Osteoblast (primary cell): Measurements from ENCODE around the gene LRRC63. TPM values are rescaled to one million over a fixed set of nuclear protein-coding genes. Genes with fewer than 3 reads are reported as not detected.

ENCODE experiments used
- DNase-seq: peaks from one replicate; pipeline ENCODE4 v3.0.0; 2011; ENCODE audit warnings: low spot score, mixed read lengths; ENCODE audit not compliant: insufficient read length; ENCODE audit errors: missing footprints
- H2AFZ ChIP-seq: 2 replicates; pipeline ENCODE4 v1.6.0; 2011; ENCODE audit warnings: mild to moderate bottlenecking, low read length
- H3K27ac ChIP-seq: 2 replicates; pipeline ENCODE4 v1.5.1; 2011; ENCODE audit warnings: mild to moderate bottlenecking, low read depth, low read length, moderate library complexity
- H3K27me3 ChIP-seq: 2 replicates; pipeline ENCODE4 v1.6.0; 2012; ENCODE audit warnings: mild to moderate bottlenecking, control low read depth, inconsistent platforms, low read length, moderate library complexity; ENCODE audit not compliant: insufficient read depth
- H3K36me3 ChIP-seq: 2 replicates; pipeline ENCODE4 v1.5.1; 2011; ENCODE audit warnings: mild to moderate bottlenecking, low read length, control low read depth, moderate library complexity; ENCODE audit not compliant: insufficient read depth
- H3K4me1 ChIP-seq: 2 replicates; pipeline ENCODE4 v1.5.1; 2011; ENCODE audit warnings: mild to moderate bottlenecking, low read length, control low read depth, moderate library complexity; ENCODE audit not compliant: insufficient read depth
- H3K4me2 ChIP-seq: 2 replicates; pipeline ENCODE4 v1.6.0; 2011; ENCODE audit warnings: mild to moderate bottlenecking, low read length; ENCODE audit not compliant: insufficient read depth
- H3K4me3 ChIP-seq: fragments of 200-600 bp; sonication (generic); 3 replicates; pipeline ENCODE4 v1.5.1; 2012; ENCODE audit warnings: mild to moderate bottlenecking, low read length, inconsistent platforms; ENCODE audit not compliant: insufficient read depth
- H3K79me2 ChIP-seq: 2 replicates; pipeline ENCODE4 v1.6.0; 2012; ENCODE audit warnings: mild to moderate bottlenecking, low read length, control low read depth, inconsistent platforms; ENCODE audit not compliant: insufficient read depth
- H3K9me3 ChIP-seq: 2 replicates; pipeline ENCODE4 v1.5.1; 2011; ENCODE audit warnings: low read depth, low read length, control low read depth
- H4K20me1 ChIP-seq: 2 replicates; pipeline ENCODE4 v1.6.0; 2012; ENCODE audit warnings: mild to moderate bottlenecking, low read length, control low read depth; ENCODE audit not compliant: insufficient read depth
- total RNA-seq: library from RNA; depleted of rRNA; stranded (reverse); fragments of >200 nt; gene quantifications from 2 replicates; pipeline ENCODE4 v1.2.3, GENCODE V29; 2012
- TF ChIP-seq, protein P1 (sequence below): IDR thresholded peaks from 2 replicates; pipeline ENCODE4 v1.5.1; 2011; ENCODE audit warnings: mild to moderate bottlenecking, low read depth, low read length, moderate library complexity; ENCODE audit errors: extremely low read depth

Gene LRRC63
- total RNA-seq, 1 donor = not detected

DNA sequence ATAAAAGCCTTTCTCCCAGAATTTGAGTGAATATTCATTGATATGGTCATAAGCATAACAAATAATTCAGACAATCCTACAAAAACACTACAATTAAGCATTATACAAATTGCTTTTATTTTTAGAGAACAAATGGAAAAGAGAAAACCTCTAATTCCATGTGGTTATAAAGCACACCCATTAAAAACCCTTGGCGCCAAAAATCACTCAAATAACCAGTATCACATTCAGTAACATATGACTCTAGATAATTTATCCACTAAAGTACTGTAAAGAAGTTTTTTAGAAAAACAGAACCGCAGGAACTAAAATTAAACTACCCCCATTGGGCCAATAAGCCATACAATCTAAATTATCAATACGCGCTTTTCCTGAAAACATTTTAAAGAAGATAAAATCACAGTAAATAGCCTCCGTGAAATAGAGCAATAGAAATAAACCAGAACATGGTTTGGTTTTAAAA, 30.3 kb upstream of the LRRC63 start:
- Histone ChIP-seq H3K27ac (no peak overlapping the region), H3K9me3 (no peaks in the 10 kb centered on the region), H3K79me2 (no peaks in the 10 kb centered on the region), H3K27me3 (peaks cover 19% of the 10 kb centered on the region), H3K4me2 (no peak overlapping the region), H3K36me3 (no peaks in the 10 kb centered on the region), H3K4me1 (no peaks in the 10 kb centered on the region), H3K4me3 (no peak overlapping the region), H2AFZ (no peak overlapping the region), H4K20me1 (no peaks in the 10 kb centered on the region)
- TF ChIP-seq, protein P1, sequence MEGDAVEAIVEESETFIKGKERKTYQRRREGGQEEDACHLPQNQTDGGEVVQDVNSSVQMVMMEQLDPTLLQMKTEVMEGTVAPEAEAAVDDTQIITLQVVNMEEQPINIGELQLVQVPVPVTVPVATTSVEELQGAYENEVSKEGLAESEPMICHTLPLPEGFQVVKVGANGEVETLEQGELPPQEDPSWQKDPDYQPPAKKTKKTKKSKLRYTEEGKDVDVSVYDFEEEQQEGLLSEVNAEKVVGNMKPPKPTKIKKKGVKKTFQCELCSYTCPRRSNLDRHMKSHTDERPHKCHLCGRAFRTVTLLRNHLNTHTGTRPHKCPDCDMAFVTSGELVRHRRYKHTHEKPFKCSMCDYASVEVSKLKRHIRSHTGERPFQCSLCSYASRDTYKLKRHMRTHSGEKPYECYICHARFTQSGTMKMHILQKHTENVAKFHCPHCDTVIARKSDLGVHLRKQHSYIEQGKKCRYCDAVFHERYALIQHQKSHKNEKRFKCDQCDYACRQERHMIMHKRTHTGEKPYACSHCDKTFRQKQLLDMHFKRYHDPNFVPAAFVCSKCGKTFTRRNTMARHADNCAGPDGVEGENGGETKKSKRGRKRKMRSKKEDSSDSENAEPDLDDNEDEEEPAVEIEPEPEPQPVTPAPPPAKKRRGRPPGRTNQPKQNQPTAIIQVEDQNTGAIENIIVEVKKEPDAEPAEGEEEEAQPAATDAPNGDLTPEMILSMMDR = no peak
- no peak for DNase-seq

DNA sequence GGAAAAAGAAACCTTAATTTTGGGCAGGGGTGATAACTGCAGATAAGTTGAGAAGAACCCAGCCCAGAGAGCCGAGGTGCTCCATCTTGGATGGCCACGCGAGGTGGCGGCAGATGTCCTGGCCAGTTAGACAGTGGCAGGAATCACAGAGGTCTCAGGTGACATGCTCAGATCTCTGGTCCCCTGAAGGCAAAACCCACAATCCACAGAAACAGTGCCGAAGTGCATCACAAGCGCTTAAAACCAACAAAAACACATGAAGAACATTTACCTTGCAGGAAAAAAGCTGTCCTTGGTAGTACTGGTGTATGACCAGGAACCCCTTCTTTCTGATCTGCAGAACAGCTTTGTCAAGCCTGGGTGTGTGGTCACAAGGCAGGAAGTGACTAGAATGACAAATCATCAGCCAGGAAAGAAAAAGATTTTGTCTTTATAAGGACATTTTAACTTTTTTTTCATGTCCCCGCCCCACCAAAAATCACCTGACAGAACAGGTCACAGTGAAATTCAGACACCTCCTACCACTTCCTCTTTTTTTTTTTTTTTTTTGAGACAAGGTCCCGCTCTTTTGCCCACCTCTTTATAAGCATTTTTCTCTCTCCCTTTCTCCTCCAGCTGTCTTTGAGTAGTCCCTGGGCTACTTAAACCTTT, 29.8 kb upstream of the LRRC63 start, which contains the start of gene LCP1:
Gene LCP1, minus strand, starts transcription at position 338 of the 651 bp plus-strand sequence. CDS start 22,515 bp downstream, outside the sequence.
- DNase-seq = no peak
- Histone ChIP-seq H3K4me1 (no peaks in the 10 kb centered on the region), H3K36me3 (no peaks in the 10 kb centered on the region), H3K4me2 (no peak within 1 kb of the TSS), H3K27me3 (peaks cover 19% of the 10 kb centered on the region), H3K9me3 (no peaks in the 10 kb centered on the region), H4K20me1 (no peaks in the 10 kb centered on the region), H3K79me2 (no peaks in the 10 kb centered on the region), H3K4me3 (no peak within 1 kb of the TSS), H2AFZ (no peak within 1 kb of the TSS), H3K27ac (no peak within 1 kb of the TSS)
- TF ChIP-seq, protein P1 = no peak

DNA sequence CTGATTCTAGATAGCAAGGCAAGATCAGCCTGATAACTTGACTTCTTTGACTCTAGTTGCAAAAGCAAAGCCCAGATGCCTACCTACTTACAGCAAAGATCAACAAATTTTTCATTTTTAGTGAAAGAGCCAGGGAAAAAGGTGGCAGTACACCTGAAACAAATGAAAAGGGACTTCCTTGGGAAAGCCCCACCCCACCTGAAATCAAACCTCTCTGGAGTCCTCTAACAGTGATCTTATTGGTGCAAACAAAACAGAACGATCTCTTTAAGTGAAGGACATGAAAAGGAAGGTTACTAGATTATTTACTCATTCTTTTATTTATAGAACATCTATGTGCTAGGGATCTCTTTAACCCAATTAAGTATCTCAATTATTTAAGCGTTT, 29.2 kb upstream of the LRRC63 start:
- H3K9me3 ChIP-seq = no peaks in the 10 kb centered on the region

More for the DNA sequence above, 29.2 kb upstream of the LRRC63 start:
- H3K79me2 ChIP-seq = no peaks in the 10 kb centered on the region
- H3K4me2 ChIP-seq = no peak overlapping the region
- no peak for DNase-seq
- H3K27me3 ChIP-seq = peaks cover 22% of the 10 kb centered on the region
- no peak overlapping the region for H3K4me3 ChIP-seq
- no peak overlapping the region for H3K27ac ChIP-seq
- TF ChIP-seq, protein P1 = no peak
- H2AFZ ChIP-seq = no peak overlapping the region
- H4K20me1 ChIP-seq = no peaks in the 10 kb centered on the region
- H3K4me1 ChIP-seq = no peaks in the 10 kb centered on the region
- no peaks in the 10 kb centered on the region for H3K36me3 ChIP-seq
